BLaER1 treated with 17β-estradiol and CSF1 and Interleukin-3, amounts not matched to agents 10 nM and 100 nM (cell line): ENCODE measurements around the gene CCDC6.
"Not testable (repeated sequence)": the region's sequence is repeated elsewhere in the genome, so short reads cannot be mapped to it uniquely, and the experiment has no call there.

Source experiments
- H3K27ac ChIP-seq, 11 experiments: shearing (Covaris generic); formaldehyde crosslinking; 2 replicates each; pipeline ENCODE4 v1.8.1; 2022
- H3K27me3 ChIP-seq, 11 experiments: shearing (Covaris generic); formaldehyde crosslinking; 2 replicates each; pipeline ENCODE4 v1.8.1; 2022
- H3K36me3 ChIP-seq, 11 experiments: shearing (Covaris generic); formaldehyde crosslinking; 2 replicates each; pipeline ENCODE4 v1.8.1; 2022
- H3K4me1 ChIP-seq, 10 experiments: shearing (Covaris generic); formaldehyde crosslinking; 2 replicates each; pipeline ENCODE4 v1.8.1; 2022
- H3K4me2 ChIP-seq, 11 experiments: shearing (Covaris generic); formaldehyde crosslinking; 2 replicates each; pipeline ENCODE4 v1.8.1; 2022
- H3K4me3 ChIP-seq, 10 experiments: shearing (Covaris generic); formaldehyde crosslinking; 2 replicates each; pipeline ENCODE4 v1.8.1; 2022
- H3K9ac ChIP-seq, 11 experiments: shearing (Covaris generic); formaldehyde crosslinking; 2 replicates each; pipeline ENCODE4 v1.8.1; 2022
- H3K9me3 ChIP-seq, 11 experiments: shearing (Covaris generic); formaldehyde crosslinking; replicated peaks in 1 of 11; 2 replicates each; pipeline ENCODE4 v1.8.1; 2022
- H4K20me1 ChIP-seq, 11 experiments: shearing (Covaris generic); formaldehyde crosslinking; 2 replicates each; pipeline ENCODE4 v1.8.1; 2022
- Cebpa-rat ChIP-seq, 11 experiments: shearing (Covaris generic); IDR thresholded peaks; 2 replicates each; pipeline ENCODE4 v1.8.1; 2022

Gene CCDC6

DNA sequence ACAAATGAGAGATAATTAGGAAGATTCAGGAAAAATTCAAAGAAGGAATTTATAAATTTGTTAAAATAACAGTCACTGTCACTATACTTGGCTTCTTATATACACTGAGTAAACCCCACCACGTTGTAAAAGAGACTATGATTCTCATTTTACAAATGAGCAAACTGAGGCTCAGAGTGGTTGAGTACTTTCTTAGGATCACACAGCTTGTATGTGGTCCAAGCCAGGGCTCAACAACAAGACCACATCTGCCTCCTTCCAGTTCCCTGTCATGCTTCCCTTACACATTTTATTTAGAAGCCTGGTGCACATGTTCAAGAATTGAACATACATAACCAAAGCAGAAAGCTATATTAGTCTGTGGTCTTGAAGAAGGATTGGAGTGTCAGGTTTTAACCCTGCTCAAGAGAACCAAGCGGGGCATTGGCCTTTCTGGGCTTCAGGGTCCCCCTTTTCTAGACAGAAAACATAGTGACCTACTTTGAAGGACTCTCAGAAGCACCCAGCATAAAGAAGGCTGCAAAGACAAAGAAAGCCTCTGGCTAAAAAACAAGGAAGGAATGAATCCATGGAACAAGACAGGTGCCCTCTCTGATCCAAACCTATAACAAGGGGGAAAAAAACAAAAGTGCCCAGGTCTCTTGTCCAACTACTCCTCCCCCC, 153.9 kb downstream of the CCDC6 start:
- no peak overlapping the region for H3K27ac ChIP-seq
- no peak for TF ChIP-seq Cebpa-rat (IDR thresholded peaks at IDR 0.05)
- H3K27me3 ChIP-seq, result no peaks in the 10 kb centered on the region
- H3K9ac ChIP-seq, result no peak overlapping the region
- H3K4me3 ChIP-seq, result no peak overlapping the region
- H3K4me2 ChIP-seq, result no peak overlapping the region
- H3K36me3 ChIP-seq, result no peaks in the 10 kb centered on the region
- no peaks in the 10 kb centered on the region for H4K20me1 ChIP-seq
- H3K9me3 ChIP-seq, result no peaks in the 10 kb centered on the region
- H3K4me1 ChIP-seq, result no peaks in the 10 kb centered on the region

DNA sequence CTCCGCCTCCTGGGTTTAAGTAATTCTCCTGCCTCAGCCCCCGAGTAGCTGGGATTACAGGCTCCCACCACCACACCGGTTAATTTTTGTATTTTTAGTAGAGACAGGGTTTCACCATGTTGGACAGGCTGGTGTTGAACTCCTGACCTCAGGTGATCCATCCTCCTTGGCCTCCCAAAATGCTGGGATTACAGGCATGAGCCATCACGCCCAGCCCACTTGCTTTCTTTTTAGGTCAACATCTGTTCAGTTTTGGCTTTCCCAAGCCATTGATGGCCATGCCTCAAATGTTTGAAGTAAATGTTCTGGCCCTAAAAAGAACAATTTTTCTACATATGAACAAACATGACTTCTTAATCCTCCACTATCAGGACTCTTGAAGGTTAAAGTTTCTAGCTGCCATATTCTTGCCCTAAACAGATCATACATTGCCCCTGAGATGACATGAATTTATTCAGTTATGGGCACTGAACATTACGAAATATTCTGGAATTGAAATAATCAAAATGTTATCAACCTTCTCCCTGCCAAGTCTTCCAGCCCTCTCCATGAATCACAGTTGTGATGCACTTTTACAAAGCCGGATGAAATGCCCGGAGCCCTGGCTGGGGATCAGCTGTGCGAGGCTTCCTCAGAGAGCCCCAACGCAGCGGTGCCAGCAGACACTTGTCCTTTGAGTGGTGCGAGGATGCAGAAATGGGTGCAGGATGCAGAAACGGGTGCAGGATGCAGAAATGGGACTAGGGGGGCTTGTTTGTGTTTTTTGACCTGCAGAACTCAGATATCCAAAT, 156.0 kb downstream of the CCDC6 start:
- Histone ChIP-seq H3K36me3 (no peaks in the 10 kb centered on the region), H4K20me1 (no peaks in the 10 kb centered on the region), H3K27ac (no peak overlapping the region), H3K9me3 (no peaks in the 10 kb centered on the region), H3K27me3 (no peaks in the 10 kb centered on the region), H3K4me1 (no peaks in the 10 kb centered on the region), H3K4me2 (no peak overlapping the region), H3K9ac (no peak overlapping the region), H3K4me3 (no peak overlapping the region)
- no peak; a peak in 1 of 22 replicates for TF ChIP-seq Cebpa-rat (IDR thresholded peaks at IDR 0.05)

DNA sequence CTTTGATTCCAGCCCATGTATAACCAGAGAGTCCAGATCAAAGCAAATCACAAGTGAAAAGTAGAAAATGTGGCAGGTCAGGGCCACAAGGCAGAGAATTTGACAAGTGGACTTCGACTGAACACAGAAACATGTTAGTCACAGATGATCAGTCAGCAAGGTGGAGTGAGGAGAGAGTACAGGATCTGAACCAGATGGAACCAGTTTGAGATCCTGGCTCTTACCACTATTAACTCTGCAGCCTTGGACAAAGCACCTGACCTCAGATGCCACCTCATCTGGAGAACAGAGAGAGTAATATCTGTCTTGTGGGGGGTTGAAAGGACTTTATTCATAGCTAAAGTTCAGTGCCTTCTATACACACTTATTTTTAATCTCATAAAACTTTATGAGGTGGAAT, 157.5 kb downstream of the CCDC6 start:
- Histone ChIP-seq H3K9me3 (peaks cover 6 to 12% (median 9%) of the 10 kb centered on the region in 11 experiments), H3K27me3 (no peaks in the 10 kb centered on the region), H3K9ac (no peak overlapping the region), H3K4me1 (no peaks in the 10 kb centered on the region), H4K20me1 (no peaks in the 10 kb centered on the region), H3K36me3 (no peaks in the 10 kb centered on the region), H3K4me2 (no peak overlapping the region), H3K27ac (no peak overlapping the region), H3K4me3 (no peak overlapping the region)
- TF ChIP-seq Cebpa-rat (IDR thresholded peaks at IDR 0.05), result no peak

DNA sequence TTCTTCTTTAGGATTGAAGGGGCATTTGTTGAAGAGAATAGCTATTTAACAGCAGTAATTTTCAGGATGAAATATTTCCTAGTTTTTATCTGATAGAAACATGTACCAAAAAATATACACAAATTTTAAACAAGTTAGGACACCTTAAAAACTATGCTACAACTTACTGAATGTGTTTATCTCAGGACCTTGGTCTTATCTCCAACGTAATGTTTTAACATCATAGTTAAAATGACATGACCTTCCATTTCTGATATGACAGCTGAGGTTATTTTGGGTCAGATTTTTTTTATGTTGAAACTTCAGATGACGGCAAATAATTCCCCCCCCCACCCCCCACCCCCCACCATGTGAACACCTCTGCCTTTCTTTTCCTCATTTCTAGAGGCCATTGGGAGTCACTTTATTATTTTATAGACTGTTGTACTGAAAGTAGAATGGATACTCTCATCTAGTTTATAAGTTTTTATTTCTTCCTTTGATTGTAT, 161.1 kb downstream of the CCDC6 start:
- H3K4me3 ChIP-seq, result no peak overlapping the region
- H4K20me1 ChIP-seq, result no peaks in the 10 kb centered on the region
- peaks cover 14 to 27% (median 22%) of the 10 kb centered on the region in 11 experiments for H3K9me3 ChIP-seq
- no peak overlapping the region for H3K9ac ChIP-seq
- no peak overlapping the region for H3K27ac ChIP-seq
- no peaks in the 10 kb centered on the region for H3K36me3 ChIP-seq
- H3K4me2 ChIP-seq, result no peak overlapping the region
- no peaks in the 10 kb centered on the region for H3K4me1 ChIP-seq
- no peaks in the 10 kb centered on the region for H3K27me3 ChIP-seq
- no peak for TF ChIP-seq Cebpa-rat (IDR thresholded peaks at IDR 0.05)

DNA sequence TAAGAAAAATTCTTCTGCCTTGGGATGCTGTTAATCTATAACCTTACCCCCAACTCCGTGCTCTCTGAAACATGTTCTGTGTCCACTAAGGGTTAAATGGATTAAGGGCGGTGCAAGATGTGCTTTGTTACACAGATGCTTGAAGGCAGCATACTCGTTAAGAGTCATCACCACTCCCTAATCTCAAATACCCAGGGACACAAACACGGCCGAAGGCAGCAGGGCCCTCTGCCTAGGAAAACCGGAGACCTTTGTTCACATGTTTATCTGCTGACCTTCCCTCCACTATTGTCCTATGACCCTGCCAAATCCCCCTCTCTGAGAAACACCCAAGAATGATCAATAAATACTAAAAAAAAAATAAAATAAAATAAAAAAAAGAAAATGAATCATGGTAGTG, 161.6 kb downstream of the CCDC6 start:
- H3K27me3 ChIP-seq, H3K9ac ChIP-seq: not testable (repeated sequence)

DNA sequence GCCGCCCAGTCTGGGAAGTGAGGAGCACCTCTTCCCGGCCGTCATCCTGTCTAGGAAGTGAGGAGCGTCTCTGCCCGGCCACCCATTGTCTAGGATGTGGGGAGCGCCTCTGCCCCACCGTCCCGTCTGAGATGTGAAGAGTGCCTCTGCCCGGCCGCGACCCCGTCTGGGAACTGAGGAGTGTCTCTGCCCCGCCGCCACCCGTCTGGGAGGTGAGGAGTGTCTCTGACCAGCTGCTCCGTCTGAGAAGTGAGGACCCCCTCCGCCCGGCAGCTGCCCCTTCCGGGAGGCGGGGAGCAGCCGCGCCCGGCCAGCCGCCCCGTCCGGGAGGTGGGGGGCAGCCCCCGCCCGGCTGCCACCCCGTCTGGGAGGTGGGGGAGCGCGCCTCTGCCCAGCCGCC, 162.2 kb downstream of the CCDC6 start:
- H3K4me1 ChIP-seq, H3K4me2 ChIP-seq, H4K20me1 ChIP-seq, H3K27me3 ChIP-seq, H3K9ac ChIP-seq, H3K4me3 ChIP-seq, H3K27ac ChIP-seq, H3K36me3 ChIP-seq: not testable (repeated sequence)
- H3K9me3 ChIP-seq, result peaks cover 14 to 27% (median 22%) of the 10 kb centered on the region in 11 experiments

More for the DNA sequence above, 161.6 kb downstream of the CCDC6 start:
- not testable (repeated sequence) for H3K27ac ChIP-seq, H4K20me1 ChIP-seq, H3K4me3 ChIP-seq, H3K36me3 ChIP-seq, H3K4me2 ChIP-seq, H3K4me1 ChIP-seq
- peaks cover 14 to 27% (median 22%) of the 10 kb centered on the region in 11 experiments for H3K9me3 ChIP-seq

DNA sequence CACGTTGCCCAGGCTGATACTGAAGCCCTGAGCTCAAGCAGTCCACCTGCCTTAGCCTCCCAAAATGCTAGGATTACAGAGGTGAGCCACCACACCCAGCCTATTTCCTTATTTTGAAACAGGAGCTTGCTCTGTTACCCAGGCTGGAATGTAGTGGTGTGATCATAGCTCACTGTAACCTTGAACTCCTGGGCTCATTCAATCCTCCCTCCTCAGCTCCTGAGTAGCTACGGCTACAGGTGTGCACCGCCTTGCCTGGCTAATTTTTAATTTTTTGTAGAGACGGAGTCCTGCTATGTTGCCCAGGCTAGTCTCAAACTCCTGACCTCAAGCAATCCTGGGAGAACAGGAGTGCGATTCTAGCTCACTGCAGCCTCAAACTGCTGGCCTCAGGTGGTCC, 164.8 kb downstream of the CCDC6 start:
- H3K9ac ChIP-seq, result no peak overlapping the region
- peaks cover 14 to 27% (median 22%) of the 10 kb centered on the region in 11 experiments for H3K9me3 ChIP-seq
- H3K4me3 ChIP-seq, result no peak overlapping the region
- H3K4me2 ChIP-seq, result no peak overlapping the region
- no peak for TF ChIP-seq Cebpa-rat (IDR thresholded peaks at IDR 0.05)
- H3K4me1 ChIP-seq, result no peaks in the 10 kb centered on the region
- H4K20me1 ChIP-seq, result no peaks in the 10 kb centered on the region
- H3K27me3 ChIP-seq, result no peaks in the 10 kb centered on the region
- no peaks in the 10 kb centered on the region for H3K36me3 ChIP-seq
- no peak overlapping the region for H3K27ac ChIP-seq

DNA sequence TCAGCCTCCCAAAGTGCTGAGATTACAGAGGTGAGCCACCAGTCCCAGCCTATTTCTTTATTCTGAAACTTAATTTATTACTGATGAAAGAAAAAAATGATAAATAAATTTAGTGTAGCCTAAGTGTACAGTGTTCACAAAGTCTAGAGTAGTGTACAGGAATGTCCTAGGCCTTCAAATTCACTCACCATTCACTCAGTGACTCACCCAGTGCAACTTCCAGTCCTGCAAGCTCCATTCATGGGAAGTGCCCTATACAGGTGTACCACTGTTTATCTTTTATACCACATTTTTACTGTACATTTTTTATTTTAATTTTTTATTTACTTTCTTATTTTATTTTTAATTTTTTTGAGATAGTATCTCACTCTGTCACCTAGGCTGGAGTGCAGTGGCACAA, 165.3 kb downstream of the CCDC6 start:
- Histone ChIP-seq H3K4me1 (no peaks in the 10 kb centered on the region), H3K9ac (no peak overlapping the region), H4K20me1 (no peaks in the 10 kb centered on the region), H3K4me2 (no peak overlapping the region), H3K36me3 (no peaks in the 10 kb centered on the region), H3K4me3 (no peak overlapping the region), H3K27ac (no peak overlapping the region), H3K9me3 (peaks cover 14 to 27% (median 22%) of the 10 kb centered on the region in 11 experiments), H3K27me3 (no peaks in the 10 kb centered on the region)
- no peak for TF ChIP-seq Cebpa-rat (IDR thresholded peaks at IDR 0.05)
